SK-N-MC (cell line): ENCODE data around the gene ARNT2.

Source experiments
- EZH2 ChIP-seq: fragments of 200-600 bp; sonication (generic); IDR thresholded peaks from one replicate; pipeline ENCODE4 v1.6.1; 2017; ENCODE audit warnings: antibody characterized with exemption
- POLR2AphosphoS5 ChIP-seq: IDR thresholded peaks from 2 replicates; pipeline ENCODE4 v1.6.1; 2012; ENCODE audit warnings: mild to moderate bottlenecking, low read depth, low read length, borderline replicate concordance

GRCh38 chr15:80618685-80619400 lies 214.7 kb downstream of the ARNT2 start:
- TF ChIP-seq EZH2, result no peak
- TF ChIP-seq POLR2AphosphoS5, result no peak
